OCI-LY1 (cell line): ENCODE measurements around the gene GRIP1.

Source experiments
- CTCF ChIP-seq: fragments of 200-600 bp; sonication (generic), shearing (Covaris generic); IDR thresholded peaks from 2 replicates; pipeline ENCODE4 v1.5.1; 2017; ENCODE audit warnings: mild to moderate bottlenecking, antibody characterized with exemption, low read length, moderate library complexity, mixed read lengths
- EZH2 ChIP-seq: fragments of 200-600 bp; sonication (generic), shearing (Covaris generic); IDR thresholded peaks from 2 replicates; pipeline ENCODE4 v1.8.0; 2017; ENCODE audit warnings: borderline replicate concordance, mixed run types, mild to moderate bottlenecking, antibody characterized with exemption, low read length, moderate library complexity, mixed read lengths

- no peak for TF ChIP-seq CTCF
- TF ChIP-seq EZH2: no peak
Observed at GRCh38 chr12:66304296-66304900, 374.5 kb downstream of the GRIP1 start.
